Liver (tissue), 9 donors: ENCODE results near the gene TMEM109. TPM values are rescaled to one million over a fixed set of nuclear protein-coding genes. Genes with fewer than 3 reads are reported as not detected.

ENCODE experiments used
- DNase-seq: peaks from one replicate; pipeline ENCODE4 v3.0.0-alpha.2; 2017; ENCODE audit warnings: low spot score
- H3K27ac ChIP-seq, 2 donors: one replicate each; pipeline ENCODE4 v1.7.0; 2013; ENCODE audit warnings: inconsistent platforms in 2 of 2, low read length in 2 of 2, control low read depth in 1 of 2, low read depth in 1 of 2, mild to moderate bottlenecking in 1 of 2
- H3K27me3 ChIP-seq, 4 donors: one replicate each; pipeline versions ENCODE4 v1.6.1 to v1.7.0; 2013; ENCODE audit warnings: low read length in 3 of 4, inconsistent platforms in 1 of 4, mild to moderate bottlenecking in 1 of 4, moderate library complexity in 1 of 4; ENCODE audit not compliant: control insufficient read depth in 4 of 4, insufficient read depth in 4 of 4
- H3K36me3 ChIP-seq, 4 donors: one replicate each; pipeline versions ENCODE4 v1.6.1 to v1.7.0; 2013; ENCODE audit warnings: low read length in 3 of 4, mild to moderate bottlenecking in 3 of 4, low read depth in 1 of 4, moderate library complexity in 1 of 4; ENCODE audit not compliant: control insufficient read depth in 4 of 4, insufficient read depth in 3 of 4
- H3K4me1 ChIP-seq, 4 donors: one replicate each; pipeline versions ENCODE4 v1.6.1 to v1.7.0; 2013; ENCODE audit warnings: low read length in 3 of 4, mild to moderate bottlenecking in 3 of 4, moderate library complexity in 1 of 4; ENCODE audit not compliant: control insufficient read depth in 4 of 4, insufficient read depth in 4 of 4
- H3K4me3 ChIP-seq, 3 donors: one replicate each; pipeline versions ENCODE4 v1.6.1 to v1.7.0; 2013; ENCODE audit warnings: low read length in 3 of 3, control low read depth in 1 of 3, low read depth in 1 of 3, mild to moderate bottlenecking in 1 of 3
- H3K9ac ChIP-seq, 2 donors: one replicate each; pipeline ENCODE4 v1.7.0; 2013; ENCODE audit warnings: low read length in 2 of 2, mild to moderate bottlenecking in 2 of 2, moderate library complexity in 2 of 2, control low read depth in 1 of 2, low read depth in 1 of 2
- H3K9me3 ChIP-seq, 4 donors: one replicate each; pipeline versions ENCODE4 v1.6.1 to v1.7.0; 2013; ENCODE audit warnings: low read length in 3 of 4; ENCODE audit not compliant: control insufficient read depth in 4 of 4
- ATF3 ChIP-seq: IDR thresholded peaks from 2 replicates; pipeline ENCODE4 v1.6.1; 2016; ENCODE audit warnings: antibody characterized with exemption
- CTCF ChIP-seq: fragments of 150-350 bp; IDR thresholded peaks from 2 replicates; pipeline ENCODE4 v1.5.1; 2017; ENCODE audit warnings: improper control_type of control experiment, low read depth, low read length; ENCODE audit not compliant: missing input control
- EGR1 ChIP-seq, 2 donors: IDR thresholded peaks; 2 replicates each; pipeline ENCODE4 v1.6.1; 2016 to 2018; ENCODE audit warnings: antibody characterized with exemption in 2 of 2, low read depth in 2 of 2
- FOXA1 ChIP-seq: IDR thresholded peaks from 2 replicates; pipeline ENCODE4 v1.6.1; 2016; ENCODE audit warnings: antibody characterized with exemption
- FOXA2 ChIP-seq: IDR thresholded peaks from 2 replicates; pipeline ENCODE4 v1.6.1; 2016; ENCODE audit warnings: antibody characterized with exemption
- GABPA ChIP-seq, 2 donors: IDR thresholded peaks in 1 of 2; conservative IDR thresholded peaks in 1 of 2; 2 replicates each; pipeline ENCODE4 v1.6.1; 2016; ENCODE audit warnings: antibody characterized with exemption in 2 of 2, mild to moderate bottlenecking in 1 of 2, moderate library complexity in 1 of 2
- HNF4A ChIP-seq, 2 donors: conservative IDR thresholded peaks; 2 replicates each; pipeline ENCODE4 v1.6.1; 2016; ENCODE audit warnings: antibody characterized with exemption in 2 of 2, mild to moderate bottlenecking in 2 of 2
- HNF4G ChIP-seq: IDR thresholded peaks from 2 replicates; pipeline ENCODE4 v1.6.1; 2016; ENCODE audit warnings: antibody characterized with exemption
- JUND ChIP-seq, 2 donors: IDR thresholded peaks; 2 replicates each; pipeline ENCODE4 v1.6.1; 2016; ENCODE audit warnings: antibody characterized with exemption in 2 of 2
- MAX ChIP-seq: IDR thresholded peaks from 2 replicates; pipeline ENCODE4 v1.6.1; 2016; ENCODE audit warnings: antibody characterized with exemption
- NR2F2 ChIP-seq: IDR thresholded peaks from 2 replicates; pipeline ENCODE4 v1.6.1; 2016; ENCODE audit warnings: antibody characterized with exemption
- RAD21 ChIP-seq, 2 donors: IDR thresholded peaks; 2 replicates each; pipeline ENCODE4 v1.6.1; 2016; ENCODE audit warnings: antibody characterized with exemption in 2 of 2, mild to moderate bottlenecking in 2 of 2
- REST ChIP-seq: IDR thresholded peaks from 2 replicates; pipeline ENCODE4 v1.6.1; 2016; ENCODE audit warnings: antibody characterized with exemption, mild to moderate bottlenecking
- RXRA ChIP-seq, 2 donors: IDR thresholded peaks; 2 replicates each; pipeline ENCODE4 v1.6.1; 2017 to 2018; ENCODE audit warnings: antibody characterized with exemption in 2 of 2, mild to moderate bottlenecking in 1 of 2
- SP1 ChIP-seq: IDR thresholded peaks from 2 replicates; pipeline ENCODE4 v1.6.1; 2018; ENCODE audit warnings: antibody characterized with exemption, mild to moderate bottlenecking
- TAF1 ChIP-seq: conservative IDR thresholded peaks from 2 replicates; pipeline ENCODE4 v1.6.1; 2016; ENCODE audit warnings: antibody characterized with exemption, mild to moderate bottlenecking
- YY1 ChIP-seq: IDR thresholded peaks from 2 replicates; pipeline ENCODE4 v1.6.1; 2016; ENCODE audit warnings: antibody characterized with exemption, mild to moderate bottlenecking
- ZBTB33 ChIP-seq: IDR thresholded peaks from 2 replicates; pipeline ENCODE4 v1.6.1; 2016; ENCODE audit warnings: antibody characterized with exemption
- WGBS: extraction: QIAGEN DNeasy Blood & Tissue Kit; methylation state at CpG from one replicate; pipeline ENCODE4 v1.1.7; 2013; 5-methylcytosine and 5-hydroxymethylcytosine counted together
- polyA plus RNA-seq, 2 donors: library from polyadenylated mRNA; stranded (reverse) in 1 of 2; unstranded in 1 of 2; fragments of 200-250 nt in 1 of 2; fragments of >200 nt in 1 of 2; fragmentation: Nextera tagmentation in 1 of 2; extraction: Ambion mirVana in 1 of 2; gene quantifications; one replicate each; pipeline versions ENCODE4 v1.2.1 to v1.2.3, GENCODE V29; 2013 to 2015
- total RNA-seq, 2 donors: library from RNA; depleted of rRNA; stranded (reverse); fragments of >200 nt; gene quantifications; one replicate each; pipeline ENCODE4 v1.2.3, GENCODE V29; 2014
- donor health status: healthy.
- donor health status: healthy.
- donor health status: healthy.
- donor health status: healthy.
- donor health status: healthy.

The TMEM109 gene
- total and polyA plus RNA-seq, 4 donors = 20.6 to 40.3 (median 30.6) TPM

- peaks cover 0 to 6% (median 0%) of the 10 kb centered on the region in 4 donors for H3K27me3 ChIP-seq
- no peak for DNase-seq
- peaks cover 5 to 13% (median 5%) of the 10 kb centered on the region in 4 donors for H3K4me1 ChIP-seq
- no peaks in the 10 kb centered on the region for H3K9me3 ChIP-seq
- WGBS = 95% methylated on average over 8 of the region's 8 CpGs
- TF ChIP-seq HNF4G = no peak
- TF ChIP-seq HNF4A (conservative IDR thresholded peaks at IDR 0.05) = no peak
- no peak for TF ChIP-seq SP1
- TF ChIP-seq TAF1 = no peak
- TF ChIP-seq FOXA2 = no peak
- TF ChIP-seq GABPA (IDR thresholded peaks at IDR 0.05 in 1 of 2, conservative IDR thresholded peaks at IDR 0.05 in 1 of 2) = no peak
- TF ChIP-seq ZBTB33 = no peak
- no peak for TF ChIP-seq YY1
- no peak for TF ChIP-seq MAX
- no peak for TF ChIP-seq REST
- no peak for TF ChIP-seq CTCF
- TF ChIP-seq ATF3 = no peak
- no peak for TF ChIP-seq RAD21 (IDR thresholded peaks at IDR 0.05)
- TF ChIP-seq JUND (IDR thresholded peaks at IDR 0.05) = no peak
- no peak for TF ChIP-seq EGR1 (IDR thresholded peaks at IDR 0.05; ENCODE audit: low read depth in 2 of 2)
- TF ChIP-seq RXRA (IDR thresholded peaks at IDR 0.05) = no peak
- TF ChIP-seq NR2F2 = no peak
- TF ChIP-seq FOXA1 = no peak
- H3K36me3 ChIP-seq = peaks cover 0 to 14% (median 5%) of the 10 kb centered on the region in 4 donors
- no peak overlapping the region for H3K27ac ChIP-seq
- H3K4me3 ChIP-seq = no peak overlapping the region
- H3K9ac ChIP-seq = no peak overlapping the region
Measured at GRCh38 chr11:60926500-60926899, 12.5 kb downstream of the TMEM109 start.
